Body of pancreas (tissue), 4 donors: ENCODE measurements around the gene HPSE2. TPM values are rescaled to one million over a fixed set of nuclear protein-coding genes. Genes with fewer than 3 reads are reported as not detected.
A peak's percentile ranks its signal among the peaks of the same experiment; 100 is the strongest.
"Not testable (repeated sequence)": the region's sequence is repeated elsewhere in the genome, so short reads cannot be mapped to it uniquely, and the experiment has no call there.

Experiments used
- ATAC-seq: fragments of 150-250 bp; one replicate; pipeline ENCODE4 v1.9.1; 2016
- DNase-seq, 4 donors: peaks; one replicate each; pipeline ENCODE4 v3.0.0-alpha.2; 2019
- H3K27ac ChIP-seq, 4 donors: fragments of 200-600 bp; sonication (generic); 1 replicate in 3 of 4; 2 replicates in 1 of 4; pipeline versions ENCODE4 v1.5.1 to v1.6.1; 2016 to 2019; ENCODE audit warnings: mild to moderate bottlenecking in 1 of 4, mixed read lengths in 1 of 4, moderate library complexity in 1 of 4
- H3K27me3 ChIP-seq, 2 donors: fragments of 200-600 bp; sonication (generic); one replicate each; pipeline ENCODE4 v1.6.0; 2016; ENCODE audit warnings: mild to moderate bottlenecking in 1 of 2
- H3K36me3 ChIP-seq, 2 donors: fragments of 200-600 bp; sonication (generic); replicated peaks in 1 of 2; 2 replicates each; pipeline ENCODE4 v1.5.1; 2016; ENCODE audit warnings: low read depth in 2 of 2; ENCODE audit not compliant: insufficient read depth in 1 of 2
- H3K4me1 ChIP-seq: fragments of 200-600 bp; sonication (generic); one replicate; pipeline ENCODE4 v1.6.0; 2016
- H3K4me3 ChIP-seq, 2 donors: fragments of 200-600 bp; sonication (generic); 1 replicate in 1 of 2; 2 replicates in 1 of 2; pipeline ENCODE4 v1.5.1; 2016 to 2019
- H3K9me3 ChIP-seq, 3 donors: fragments of 200-600 bp; sonication (generic); 1 replicate in 2 of 3; 2 replicates in 1 of 3; pipeline ENCODE4 v1.5.1; 2016
- POLR2A ChIP-seq, 3 donors: fragments of 450-650 bp; IDR thresholded peaks; one replicate each; pipeline ENCODE4 v1.6.1; 2016; ENCODE audit warnings: antibody characterized with exemption in 3 of 3, mild to moderate bottlenecking in 2 of 3
- WGBS, 2 donors: methylation state at CpG; one replicate each; pipeline ENCODE4 v1.1.5; 2017; 5-methylcytosine and 5-hydroxymethylcytosine counted together
- intact Hi-C: fragments of 100-400 bp; cut with DNase I; formaldehyde crosslinking; loops from one replicate; pipeline ENCODE4 v1.15.1; 2023
- total RNA-seq, 2 donors: library from RNA; depleted of rRNA; stranded (reverse); fragments of >200 nt; gene quantifications; one replicate each; pipeline ENCODE4 v1.1.0, GENCODE V29; 2016
- TF ChIP-seq, protein P1 (sequence below), 7 experiments: fragments of 450-650 bp in 4 of 7; fragments of 200-600 bp in 3 of 7; sonication (generic) in 3 of 7; IDR thresholded peaks; one replicate each; pipeline ENCODE4 v1.5.1; 2016 to 2019; ENCODE audit warnings: antibody characterized with exemption in 7 of 7

HPSE2 gene
- total RNA-seq, 2 donors from 2014 or later = not detected

DNA sequence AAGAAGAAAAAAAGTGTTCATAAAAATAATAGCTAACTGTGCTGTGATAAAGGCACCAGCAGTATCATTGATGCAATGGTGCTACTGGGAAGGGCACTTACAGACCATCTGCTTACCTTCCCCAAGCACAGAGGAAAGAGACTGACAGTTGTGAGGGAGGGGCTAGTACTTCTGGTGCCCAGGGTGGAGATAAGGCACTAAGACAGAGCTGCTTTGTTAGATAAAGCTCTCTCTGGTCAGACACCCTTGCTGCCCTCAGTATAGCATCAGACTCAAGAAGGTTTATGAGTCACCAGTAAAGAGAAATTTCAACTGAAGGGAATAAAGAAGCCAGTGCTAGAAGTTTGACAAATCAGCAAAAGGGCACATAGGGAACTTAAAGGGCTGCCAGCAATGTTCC, 325.6 kb downstream of the HPSE2 start:
- no peaks in the 10 kb centered on the region for H3K9me3 ChIP-seq
- no peaks in the 10 kb centered on the region for H3K27me3 ChIP-seq
- TF ChIP-seq, protein P1, sequence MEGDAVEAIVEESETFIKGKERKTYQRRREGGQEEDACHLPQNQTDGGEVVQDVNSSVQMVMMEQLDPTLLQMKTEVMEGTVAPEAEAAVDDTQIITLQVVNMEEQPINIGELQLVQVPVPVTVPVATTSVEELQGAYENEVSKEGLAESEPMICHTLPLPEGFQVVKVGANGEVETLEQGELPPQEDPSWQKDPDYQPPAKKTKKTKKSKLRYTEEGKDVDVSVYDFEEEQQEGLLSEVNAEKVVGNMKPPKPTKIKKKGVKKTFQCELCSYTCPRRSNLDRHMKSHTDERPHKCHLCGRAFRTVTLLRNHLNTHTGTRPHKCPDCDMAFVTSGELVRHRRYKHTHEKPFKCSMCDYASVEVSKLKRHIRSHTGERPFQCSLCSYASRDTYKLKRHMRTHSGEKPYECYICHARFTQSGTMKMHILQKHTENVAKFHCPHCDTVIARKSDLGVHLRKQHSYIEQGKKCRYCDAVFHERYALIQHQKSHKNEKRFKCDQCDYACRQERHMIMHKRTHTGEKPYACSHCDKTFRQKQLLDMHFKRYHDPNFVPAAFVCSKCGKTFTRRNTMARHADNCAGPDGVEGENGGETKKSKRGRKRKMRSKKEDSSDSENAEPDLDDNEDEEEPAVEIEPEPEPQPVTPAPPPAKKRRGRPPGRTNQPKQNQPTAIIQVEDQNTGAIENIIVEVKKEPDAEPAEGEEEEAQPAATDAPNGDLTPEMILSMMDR (IDR thresholded peaks at IDR 0.05) = no peak
- TF ChIP-seq POLR2A (IDR thresholded peaks at IDR 0.05) = no peak
- H3K4me3 ChIP-seq = no peak overlapping the region
- intact Hi-C loops = no loop called here
- ATAC-seq = no peak
- no peak overlapping the region for H3K27ac ChIP-seq
- no peak for DNase-seq
- H3K4me1 ChIP-seq = no peaks in the 10 kb centered on the region
- H3K36me3 ChIP-seq = no peaks in the 10 kb centered on the region

DNA sequence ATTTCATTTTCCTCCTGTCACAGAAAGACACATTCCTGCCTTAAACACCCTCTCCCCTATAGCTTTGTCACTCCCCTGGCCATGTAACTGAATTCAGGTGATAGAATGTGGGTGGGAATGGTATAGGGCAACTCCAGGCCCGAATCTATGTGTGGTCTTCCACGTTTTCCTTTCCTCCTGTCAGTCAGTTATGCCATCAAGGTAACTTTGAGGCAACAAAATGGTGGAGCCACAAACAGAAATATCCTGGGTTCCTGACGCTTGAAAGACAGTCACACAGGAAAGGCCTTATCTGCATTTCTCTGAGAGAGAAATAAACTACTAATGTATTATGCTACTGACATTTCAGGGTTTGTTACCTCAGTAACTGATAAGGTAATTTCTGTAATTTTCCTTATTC, 326.8 kb downstream of the HPSE2 start:
- intact Hi-C loops = no loop called here
- H3K27me3 ChIP-seq = no peaks in the 10 kb centered on the region
- H3K27ac ChIP-seq = no peak overlapping the region
- WGBS, 2 donors = 63 to 88% methylated on average over 3 of the region's 3 CpGs
- ATAC-seq (no peak), DNase-seq (no peak)
- H3K4me3 ChIP-seq = no peak overlapping the region
- no peak for TF ChIP-seq POLR2A (IDR thresholded peaks at IDR 0.05)
- TF ChIP-seq, protein P1 (IDR thresholded peaks at IDR 0.05) = no peak
- no peaks in the 10 kb centered on the region for H3K36me3 ChIP-seq
- no peaks in the 10 kb centered on the region for H3K9me3 ChIP-seq
- no peaks in the 10 kb centered on the region for H3K4me1 ChIP-seq

DNA sequence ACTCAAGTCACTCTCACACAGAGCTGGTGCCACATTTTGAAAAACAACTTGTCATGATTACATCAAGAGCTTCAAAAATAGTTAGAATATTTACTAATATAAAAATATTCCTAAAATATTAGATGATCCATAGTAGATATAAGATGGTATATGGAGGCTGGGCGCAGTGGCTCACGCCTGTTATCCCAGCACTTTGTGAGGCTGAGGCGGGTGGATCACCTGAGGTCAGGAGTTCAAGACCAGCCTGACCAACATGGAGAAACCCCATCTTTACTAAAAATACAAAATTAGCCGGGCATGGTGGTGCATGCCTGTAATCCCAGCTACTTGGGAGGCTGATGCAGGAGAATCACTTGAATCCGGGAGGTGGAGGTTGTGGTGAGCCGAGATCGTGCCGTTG, 327.4 kb downstream of the HPSE2 start:
- H3K9me3 ChIP-seq, H3K36me3 ChIP-seq, H3K27ac ChIP-seq, H3K27me3 ChIP-seq, H3K4me3 ChIP-seq, ATAC-seq, intact Hi-C loops, DNase-seq, H3K4me1 ChIP-seq: not testable (repeated sequence)
- WGBS, 2 donors = 90 to 94% methylated on average over 8 of the region's 8 CpGs

DNA sequence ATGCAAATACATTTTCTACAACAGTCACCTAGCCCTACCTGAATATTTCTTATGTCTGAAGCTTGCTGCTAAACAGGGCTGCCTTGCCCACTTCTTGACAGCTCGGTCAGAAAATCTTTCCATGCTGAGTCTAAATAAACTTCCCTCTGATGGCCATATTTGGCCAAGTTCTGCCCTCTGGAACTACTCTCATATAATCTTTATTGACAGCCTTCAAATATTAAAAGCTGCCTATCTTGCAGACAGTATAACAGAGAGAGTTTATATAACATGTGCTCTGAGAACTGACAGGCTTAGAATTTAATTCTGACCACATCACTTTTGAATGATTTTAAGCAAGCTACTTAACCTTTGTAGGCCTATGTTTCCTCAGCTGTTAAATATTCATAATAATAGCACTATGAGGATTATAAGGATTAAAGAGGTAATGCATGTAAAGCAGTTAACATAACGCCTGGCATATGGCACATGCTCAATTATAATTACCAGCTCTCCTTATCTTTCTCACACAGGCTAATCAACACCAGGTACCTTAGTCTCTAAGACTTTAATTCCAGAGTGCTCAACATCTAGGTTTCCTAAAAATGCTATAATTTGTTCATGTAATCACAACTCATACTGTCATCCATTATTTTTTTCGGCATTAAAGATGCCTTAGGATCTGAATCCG, 334.1 kb downstream of the HPSE2 start:
- DNase-seq (no peak), ATAC-seq (no peak)
- H3K27me3 ChIP-seq = no peaks in the 10 kb centered on the region
- H3K4me1 ChIP-seq = no peaks in the 10 kb centered on the region
- 69 to 78% methylated on average over 4 of the region's 4 CpGs for WGBS, 2 donors
- no peak overlapping the region for H3K27ac ChIP-seq
- TF ChIP-seq, protein P1 (IDR thresholded peaks at IDR 0.05) = no peak
- TF ChIP-seq POLR2A (IDR thresholded peaks at IDR 0.05) = no peak
- H3K9me3 ChIP-seq = no peaks in the 10 kb centered on the region
- no peak overlapping the region for H3K4me3 ChIP-seq
- intact Hi-C loops = no loop called here
- H3K36me3 ChIP-seq = no peaks in the 10 kb centered on the region

DNA sequence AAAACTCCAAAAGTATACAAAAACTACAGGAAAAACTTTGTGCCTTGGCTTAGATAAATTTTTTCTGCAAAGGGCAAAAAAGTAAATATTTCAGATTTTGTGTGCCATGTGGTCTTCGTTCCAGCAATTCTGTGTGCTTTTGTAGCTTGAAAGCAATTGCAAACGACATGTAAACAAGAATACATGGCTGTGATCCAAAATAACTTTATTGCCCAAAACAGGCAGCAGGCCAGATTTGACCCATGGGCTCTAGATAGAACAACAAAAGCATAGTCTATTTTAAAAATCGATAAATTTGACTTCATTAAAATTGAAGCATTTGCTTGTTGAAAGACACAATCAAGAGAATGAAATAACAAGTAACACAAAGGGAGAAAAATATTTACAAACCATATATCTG, 336.6 kb downstream of the HPSE2 start:
- ATAC-seq (no peak), DNase-seq (peak in 2 of 4 donors; percentile 12 to 16)
- Histone ChIP-seq H3K27ac (no peak overlapping the region), H3K9me3 (no peaks in the 10 kb centered on the region), H3K27me3 (no peaks in the 10 kb centered on the region), H3K4me3 (no peak overlapping the region), H3K36me3 (no peaks in the 10 kb centered on the region), H3K4me1 (no peaks in the 10 kb centered on the region)
- intact Hi-C loops = no loop called here
- TF ChIP-seq, protein P1 (IDR thresholded peaks at IDR 0.05) = no peak
- no peak for TF ChIP-seq POLR2A (IDR thresholded peaks at IDR 0.05)
- 20 to 24% methylated on average over 3 of the region's 3 CpGs for WGBS, 2 donors
